ENCODE data around the gene BARHL2.

The BARHL2 gene

DNA sequence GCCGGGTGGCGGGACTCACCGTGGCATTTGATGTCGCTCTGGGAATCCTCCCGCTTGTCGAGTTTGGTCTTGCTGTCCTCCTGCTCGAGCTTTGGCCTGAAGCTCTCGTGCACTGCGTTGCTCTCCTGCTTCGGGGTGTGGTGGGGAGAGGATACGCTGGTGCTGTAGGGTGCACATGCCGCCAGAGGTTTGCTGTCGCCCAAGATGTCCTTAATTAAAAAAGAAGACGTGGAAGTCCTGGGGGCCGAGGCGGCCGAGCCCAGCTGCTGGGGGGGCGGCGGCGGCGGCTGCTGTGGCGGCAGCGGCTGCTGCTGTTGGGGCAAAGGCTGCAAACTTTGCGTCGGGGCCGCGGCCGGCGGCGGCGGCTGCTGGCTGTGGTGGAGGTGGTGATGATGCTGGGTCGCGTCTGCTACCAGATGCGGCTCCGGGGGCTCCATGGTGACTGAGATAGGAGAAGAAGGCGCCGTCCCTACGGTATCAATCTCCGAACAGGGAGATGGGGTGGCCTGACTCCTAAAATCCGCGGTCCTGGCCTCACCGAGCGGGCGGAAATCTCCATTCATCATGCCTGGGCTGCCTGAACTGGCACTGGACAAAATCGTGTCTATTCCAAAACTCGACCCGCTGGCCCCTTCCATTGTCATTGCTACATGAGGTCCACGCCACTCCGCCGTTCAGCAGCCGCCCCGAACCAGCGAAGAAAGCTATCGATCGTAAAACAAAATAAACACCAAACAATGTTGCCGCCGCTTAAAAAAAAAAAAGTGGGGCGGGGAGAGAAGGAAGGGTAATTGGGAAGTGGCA lies at the start of gene BARHL2:
Gene BARHL2, minus strand, starts transcription at position 751 of the 804 bp plus-strand sequence. Its CDS starts 107 bp downstream, at position 644.
- no peak for DNase-seq

GRCh38 chr1:90763930-90764329 lies 46.8 kb upstream of the BARHL2 start:
- DNase-seq = no peak

- no peak for DNase-seq
Measured at GRCh38 chr1:90763506-90763905, 46.4 kb upstream of the BARHL2 start.

- no peak for DNase-seq
Measured at GRCh38 chr1:90761781-90762589, 44.9 kb upstream of the BARHL2 start.

DNA sequence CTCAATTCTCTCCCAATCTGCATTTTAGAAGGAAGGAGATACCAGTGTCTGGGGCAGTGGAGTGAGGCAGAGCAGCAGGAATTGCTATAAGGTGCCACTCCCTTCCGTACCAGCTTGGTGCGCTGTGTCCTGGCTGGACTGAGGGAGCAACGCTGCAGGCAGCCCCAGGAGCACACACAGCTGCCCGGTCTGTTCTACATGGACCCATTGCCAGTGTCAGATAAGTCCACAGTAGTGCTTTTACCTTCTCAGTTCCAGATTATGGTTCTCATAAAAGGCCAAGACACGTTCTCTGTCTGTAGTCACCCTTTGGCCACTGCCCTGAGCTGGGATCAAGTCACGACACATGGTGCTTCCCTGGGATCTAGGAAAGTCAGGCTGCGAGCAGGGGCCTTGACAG lies 44.1 kb upstream of the BARHL2 start:
- no peak for DNase-seq

DNA sequence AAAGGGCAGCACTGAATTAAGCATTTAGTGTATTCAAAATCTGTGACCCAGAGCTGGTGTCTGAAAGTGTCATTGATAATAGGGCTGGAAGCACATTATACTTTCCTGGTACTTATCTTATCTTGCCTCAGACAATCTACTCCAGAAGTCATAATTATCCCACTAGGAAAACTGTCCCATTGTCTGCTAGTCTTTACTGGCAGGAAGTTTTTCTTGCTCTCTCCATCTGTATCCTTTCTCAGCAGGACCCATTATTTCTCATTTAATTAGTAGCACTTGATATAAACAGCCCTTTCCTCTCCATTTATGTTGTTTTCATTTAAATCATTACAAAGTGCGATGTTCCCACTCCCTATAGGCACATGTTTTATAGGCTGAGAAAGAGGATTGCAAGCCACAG lies 36.5 kb upstream of the BARHL2 start:
- DNase-seq = no peak

DNA sequence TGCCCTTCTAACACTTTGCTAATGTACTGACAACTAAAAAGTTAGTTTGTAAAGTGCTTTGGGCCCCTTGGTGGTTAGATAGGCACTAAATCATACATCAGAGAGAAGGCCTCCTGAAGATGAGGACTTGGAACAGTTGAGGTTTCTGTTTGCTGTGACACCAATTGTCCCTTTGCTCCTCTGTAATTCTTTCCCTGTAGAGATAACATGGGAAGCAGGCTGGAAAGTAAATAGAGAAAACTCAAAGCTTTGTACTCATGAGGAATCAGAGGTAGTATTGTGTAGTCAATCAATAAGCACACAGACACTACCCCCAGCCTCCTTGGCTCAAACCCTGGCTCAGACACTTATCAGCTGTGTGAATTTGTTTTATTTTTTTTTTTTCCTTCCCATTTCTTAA lies 31.6 kb upstream of the BARHL2 start:
- no peak for DNase-seq

DNA sequence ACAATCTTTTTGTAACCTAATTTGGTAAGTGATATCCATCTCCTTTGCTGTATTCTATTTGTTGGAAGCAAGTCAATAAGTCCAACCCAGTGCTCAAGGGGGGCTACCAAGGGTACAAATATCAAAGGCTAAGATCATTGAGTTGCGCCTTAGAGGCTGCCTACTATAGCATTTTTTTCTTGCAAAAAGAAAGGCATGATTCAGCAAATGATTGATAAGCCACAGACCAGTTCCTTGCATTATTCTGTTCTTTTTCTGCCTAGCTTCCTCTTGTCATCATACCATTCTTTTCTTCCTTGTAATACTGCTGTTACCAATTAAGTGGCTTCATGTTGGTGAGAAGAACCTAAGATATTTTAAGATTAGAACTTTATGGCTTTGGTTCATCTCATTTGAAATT lies 29.8 kb upstream of the BARHL2 start:
- no peak for DNase-seq

- no peak for DNase-seq
Measured at GRCh38 chr1:90745972-90746371, 28.9 kb upstream of the BARHL2 start.

GRCh38 chr1:90732136-90732535 lies 15.0 kb upstream of the BARHL2 start:
- DNase-seq = no peak

DNA sequence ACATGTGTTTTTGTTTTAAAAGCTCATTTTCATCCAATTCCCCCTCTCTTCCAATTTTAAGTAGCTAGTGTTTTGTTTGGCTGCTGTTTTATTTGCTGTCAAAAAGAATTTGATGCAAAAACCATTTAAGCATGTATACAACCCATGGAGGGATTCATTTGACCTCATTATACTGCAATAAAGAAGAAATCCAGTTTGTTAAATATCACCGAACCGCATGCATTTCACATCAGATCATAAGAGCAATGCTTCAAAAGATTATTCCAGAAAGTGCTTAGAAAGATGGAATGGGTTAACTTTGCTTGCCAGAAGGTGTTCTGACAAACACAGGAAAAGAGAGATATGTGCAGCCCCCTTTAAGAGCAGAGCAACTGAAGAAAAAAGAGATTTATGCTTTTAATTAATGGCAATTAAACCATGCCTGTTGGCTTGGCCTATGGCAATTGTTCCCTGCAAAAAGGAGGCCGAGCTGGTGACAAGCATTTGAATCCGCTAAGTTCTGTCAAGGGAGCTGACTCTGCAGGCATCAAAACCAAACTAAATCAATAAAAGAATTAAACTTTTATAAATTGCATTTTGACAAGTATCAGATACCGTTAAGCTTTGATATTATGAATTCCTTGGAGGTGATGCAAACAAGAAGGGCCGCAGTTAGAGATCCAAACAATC lies 14.4 kb upstream of the BARHL2 start:
- no peak for DNase-seq

- no peak for DNase-seq
Measured at GRCh38 chr1:90730243-90731022, 13.3 kb upstream of the BARHL2 start.

GRCh38 chr1:90729504-90730242 lies 12.6 kb upstream of the BARHL2 start:
- no peak for DNase-seq

DNA sequence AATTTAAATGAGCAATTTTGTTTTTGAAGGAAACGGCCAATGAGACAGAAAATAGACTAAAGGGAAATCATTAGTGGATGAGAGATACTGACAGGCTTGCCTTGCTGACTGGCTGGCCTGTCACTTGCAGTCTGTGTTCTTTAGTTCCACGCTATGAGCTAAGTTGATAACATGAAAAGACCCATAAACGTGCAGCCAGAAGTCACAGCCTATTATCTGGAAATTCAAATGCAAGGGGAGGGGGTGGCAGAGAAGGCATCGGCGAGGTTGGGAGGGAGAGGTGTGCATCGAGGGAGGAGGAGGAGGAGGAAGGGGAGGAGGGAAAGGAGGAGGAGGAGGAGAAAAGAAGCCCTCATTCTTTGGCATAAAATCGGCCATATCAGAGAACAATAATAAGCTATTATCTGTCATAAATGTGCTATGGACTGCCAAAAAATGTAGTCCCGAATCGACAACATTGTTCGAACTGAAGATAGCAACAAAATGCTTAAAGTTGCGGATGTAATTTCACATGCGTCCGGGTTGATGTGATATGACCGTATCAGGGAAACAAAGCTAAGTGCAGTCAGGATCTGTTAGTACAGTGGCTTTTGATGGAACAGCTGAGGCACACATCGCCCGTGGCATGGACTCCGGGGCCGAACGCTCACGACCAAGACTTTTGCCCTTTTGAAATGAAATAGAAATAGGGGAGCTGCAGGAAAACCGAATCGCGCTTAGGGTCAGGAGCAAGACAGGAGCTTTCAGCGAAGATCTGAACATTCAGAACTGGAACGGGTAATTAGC lies 11.6 kb upstream of the BARHL2 start:
- DNase-seq = no peak

DNA sequence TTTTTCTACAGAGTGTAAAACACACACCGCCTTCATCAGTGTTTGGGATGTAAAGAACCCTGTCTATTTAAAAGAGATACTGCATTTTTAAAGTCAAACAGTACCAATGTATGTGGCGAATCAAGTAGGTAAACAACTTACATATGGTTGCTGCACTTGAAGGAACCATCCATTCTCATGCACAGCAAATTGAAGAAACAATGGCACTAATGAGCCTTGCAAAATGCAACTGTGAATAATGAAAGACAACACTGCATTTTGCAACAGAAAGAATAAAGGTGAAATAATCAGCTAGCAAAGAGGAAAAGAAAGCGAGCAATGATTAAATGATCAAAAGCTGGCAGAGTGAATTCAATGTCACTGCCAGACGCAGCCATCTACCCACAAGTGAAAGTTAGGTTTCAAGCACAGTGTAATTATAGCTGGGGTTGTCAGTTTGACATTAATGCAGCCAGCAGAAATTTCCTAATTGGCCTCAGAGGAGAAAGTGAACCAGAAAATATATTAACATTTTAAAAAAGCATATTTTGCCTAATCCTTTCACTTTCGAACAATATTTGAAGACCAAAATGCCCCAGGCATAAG lies 10.9 kb upstream of the BARHL2 start:
- no peak for DNase-seq

GRCh38 chr1:90726986-90727480 lies 9.9 kb upstream of the BARHL2 start:
- DNase-seq = no peak

- DNase-seq = no peak
Measured at GRCh38 chr1:90726425-90726985, 9.4 kb upstream of the BARHL2 start.

DNA sequence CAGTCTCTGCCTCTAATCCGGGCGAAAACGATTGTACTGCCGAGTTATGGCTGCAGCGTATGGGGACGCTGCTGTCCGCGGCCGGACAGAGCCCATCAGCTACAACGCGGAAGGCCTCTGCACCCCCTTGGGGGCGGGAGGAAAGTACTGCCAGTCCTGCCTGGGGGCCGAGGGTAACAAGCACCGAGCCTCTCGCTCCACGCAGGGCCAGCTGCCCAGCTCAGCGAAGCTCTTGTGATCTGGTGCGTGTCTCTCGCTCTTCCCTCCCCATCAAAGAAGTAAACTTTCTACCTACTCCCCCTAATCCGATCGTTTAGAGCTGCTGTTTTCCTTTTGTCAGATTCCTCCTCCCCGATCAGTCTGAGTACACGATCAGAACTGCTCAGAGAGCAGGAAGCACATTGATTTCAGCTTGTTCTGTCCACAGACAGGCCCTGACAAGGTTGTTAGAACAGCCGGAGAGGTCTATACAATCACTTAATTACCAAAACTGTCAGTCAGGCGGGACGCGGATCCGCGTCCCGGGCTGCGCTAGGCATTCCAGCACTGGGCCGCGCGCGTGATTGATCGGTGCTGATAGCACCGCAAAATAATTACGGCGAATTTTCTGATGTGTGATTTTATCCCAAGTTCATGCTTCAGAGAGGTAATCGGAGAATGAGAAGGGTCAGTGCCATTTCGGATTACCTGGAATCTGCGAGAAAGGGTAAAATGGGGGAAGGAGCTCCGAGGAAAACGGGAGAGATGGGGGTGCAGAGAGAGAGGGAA lies 8.7 kb upstream of the BARHL2 start:
- no peak for DNase-seq

All from amygdala (tissue), 56 donors.